Neuronal stem cell (in vitro differentiated cells): Measurements from ENCODE around the gene SYT14.

Experiments used
- DNase-seq: peaks from one replicate; pipeline ENCODE4 v3.0.0-alpha.2; 2013; ENCODE audit warnings: low spot score
- H2AFZ ChIP-seq: one replicate; pipeline ENCODE4 v1.6.1; 2013; ENCODE audit warnings: mild to moderate bottlenecking, low read length, inconsistent platforms
- H2AK5ac ChIP-seq: 2 replicates; pipeline ENCODE4 v1.6.1; 2013; ENCODE audit warnings: low read depth, mild to moderate bottlenecking, inconsistent platforms, low read length, moderate library complexity, mixed read lengths
- H2BK120ac ChIP-seq: 2 replicates; pipeline ENCODE4 v1.6.1; 2013; ENCODE audit warnings: low read depth, mild to moderate bottlenecking, inconsistent platforms, low read length, moderate library complexity, mixed read lengths
- H2BK12ac ChIP-seq: one replicate; pipeline ENCODE4 v1.6.1; 2013; ENCODE audit warnings: low read length, inconsistent platforms
- H2BK15ac ChIP-seq: 2 replicates; pipeline ENCODE4 v1.6.1; 2013; ENCODE audit warnings: mild to moderate bottlenecking, low read length, inconsistent platforms, mixed read lengths
- H2BK5ac ChIP-seq: one replicate; pipeline ENCODE4 v1.6.1; 2013; ENCODE audit warnings: inconsistent platforms, mild to moderate bottlenecking, low read length, moderate library complexity
- H3K14ac ChIP-seq: one replicate; pipeline ENCODE4 v1.6.1; 2013; ENCODE audit warnings: low read length, inconsistent platforms
- H3K18ac ChIP-seq: 2 replicates; pipeline ENCODE4 v1.6.1; 2013; ENCODE audit warnings: low read length, inconsistent platforms
- H3K23ac ChIP-seq: 2 replicates; pipeline ENCODE4 v1.6.1; 2013; ENCODE audit warnings: low read depth, mild to moderate bottlenecking, mixed read lengths, low read length, inconsistent platforms; ENCODE audit not compliant: poor library complexity
- H3K27ac ChIP-seq: replicated peaks from 3 replicates; pipeline ENCODE4 v1.5.1; 2013; ENCODE audit warnings: low read length, inconsistent platforms
- H3K27me3 ChIP-seq, 3 experiments: 2 replicates each; pipeline ENCODE4 v1.6.1; 2013; ENCODE audit warnings: low read length in 3 of 3, mild to moderate bottlenecking in 2 of 3, inconsistent platforms in 1 of 3, low read depth in 1 of 3, mixed read lengths in 1 of 3, moderate library complexity in 1 of 3; ENCODE audit not compliant: control insufficient read depth in 3 of 3, insufficient read depth in 3 of 3
- H3K36me3 ChIP-seq, 2 donors: replicated peaks in 1 of 2; 2 replicates each; pipeline ENCODE4 v1.6.1; 2013; ENCODE audit warnings: low read length in 2 of 2; ENCODE audit not compliant: control insufficient read depth in 2 of 2, insufficient read depth in 2 of 2
- H3K4ac ChIP-seq: 2 replicates; pipeline ENCODE4 v1.6.1; 2013; ENCODE audit warnings: inconsistent platforms, mild to moderate bottlenecking, low read length, moderate library complexity
- H3K4me1 ChIP-seq, 2 donors: 1 replicate in 1 of 2; 2 replicates in 1 of 2; pipeline ENCODE4 v1.6.1; 2013; ENCODE audit warnings: low read length in 2 of 2, low read depth in 1 of 2; ENCODE audit not compliant: control insufficient read depth in 2 of 2, insufficient read depth in 1 of 2
- H3K4me2 ChIP-seq: one replicate; pipeline ENCODE4 v1.6.1; 2013; ENCODE audit warnings: mild to moderate bottlenecking, low read length, inconsistent platforms; ENCODE audit not compliant: insufficient read depth, poor library complexity, severe bottlenecking
- H3K4me3 ChIP-seq, 2 donors: 2 replicates each; pipeline ENCODE4 v1.5.1; 2013; ENCODE audit warnings: low read length in 2 of 2, mild to moderate bottlenecking in 2 of 2, inconsistent platforms in 1 of 2, moderate library complexity in 1 of 2
- H3K79me1 ChIP-seq: one replicate; pipeline ENCODE4 v1.6.1; 2013; ENCODE audit warnings: low read depth, mild to moderate bottlenecking, inconsistent platforms, low read length, moderate library complexity
- H3K9ac ChIP-seq: one replicate; pipeline ENCODE4 v1.6.1; 2013; ENCODE audit warnings: mild to moderate bottlenecking, low read depth, low read length, inconsistent platforms; ENCODE audit not compliant: poor library complexity
- H3K9me3 ChIP-seq, 2 donors: replicated peaks in 1 of 2; 2 replicates each; pipeline versions ENCODE3 to v1.6.1; 2013; ENCODE audit warnings: low read length in 2 of 2, mild to moderate bottlenecking in 2 of 2, inconsistent platforms in 1 of 2, low read depth in 1 of 2, mixed read lengths in 1 of 2, moderate library complexity in 1 of 2; ENCODE audit not compliant: control insufficient read depth in 2 of 2, insufficient read depth in 1 of 2
- H4K8ac ChIP-seq: one replicate; pipeline ENCODE4 v1.6.1; 2013; ENCODE audit warnings: low read depth, mild to moderate bottlenecking, inconsistent platforms, low read length, moderate library complexity
- H4K91ac ChIP-seq: one replicate; pipeline ENCODE4 v1.6.1; 2013; ENCODE audit warnings: low read length, low read depth, mild to moderate bottlenecking, inconsistent platforms; ENCODE audit not compliant: poor library complexity
- WGBS, 2 donors: extraction: QIAGEN DNeasy Blood & Tissue Kit; methylation state at CpG; one replicate each; pipeline ENCODE4 v1.1.7; 2013; ENCODE audit warnings: missing lambda C conversion rate in 2 of 2, mixed read lengths in 1 of 2; ENCODE audit not compliant: insufficient read length in 2 of 2, insufficient replicate concordance in 1 of 2; ENCODE audit errors: extremely low coverage in 2 of 2; 5-methylcytosine and 5-hydroxymethylcytosine counted together

The SYT14 gene

DNA sequence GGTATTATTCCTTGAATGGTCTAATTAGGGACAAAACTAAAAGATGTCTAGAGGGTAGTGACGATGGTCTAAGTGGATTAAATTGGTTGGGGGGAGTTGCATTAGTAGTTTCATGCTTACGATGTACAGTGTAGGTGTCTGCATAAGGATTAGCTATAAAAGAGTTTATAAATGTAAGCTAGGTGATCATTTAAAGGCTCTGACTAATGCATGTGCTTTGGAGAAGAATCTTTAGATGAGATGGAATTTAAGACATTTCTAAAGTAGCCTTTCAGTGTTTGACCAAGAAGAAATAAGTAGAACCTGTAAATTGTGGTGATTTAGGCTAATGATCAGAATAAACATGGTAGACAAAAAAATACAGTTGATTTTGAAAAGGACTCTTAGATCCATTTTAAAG, 7.4 kb downstream of the SYT14 start:
- Histone ChIP-seq H2AK5ac (no peak overlapping the region), H3K79me1 (no peaks in the 10 kb centered on the region)

DNA sequence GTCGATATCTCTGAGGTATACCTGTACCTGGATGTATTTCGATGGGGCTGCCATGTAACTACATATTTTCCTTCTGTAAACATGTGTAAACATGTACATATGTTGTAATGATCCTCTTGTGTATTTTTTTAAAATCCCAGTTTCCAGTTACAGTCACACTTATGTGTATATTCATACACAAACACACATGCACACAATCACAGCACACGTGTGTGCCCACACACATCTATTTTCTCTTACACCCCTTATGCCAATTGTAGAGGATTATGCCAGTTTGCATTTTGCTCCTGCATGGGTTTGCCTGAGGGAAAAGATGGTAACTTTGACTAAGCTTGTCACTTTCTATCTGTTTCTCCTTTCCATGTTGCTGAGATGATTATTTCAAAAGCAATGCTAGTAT, 10.1 kb downstream of the SYT14 start:
- Histone ChIP-seq H3K4me1 (no peaks in the 10 kb centered on the region), H2BK15ac (no peak overlapping the region), H3K23ac (no peak overlapping the region), H3K9ac (no peak overlapping the region), H3K4ac (no peak overlapping the region), H2BK5ac (no peak overlapping the region), H2BK120ac (no peak overlapping the region), H3K18ac (no peak overlapping the region), H3K4me3 (no peak overlapping the region), H4K91ac (no peak overlapping the region), H2AK5ac (no peak overlapping the region), H3K9me3 (no peaks in the 10 kb centered on the region), H4K8ac (no peak overlapping the region), H3K4me2 (no peak overlapping the region), H2AFZ (no peak overlapping the region), H3K36me3 (no peaks in the 10 kb centered on the region), H3K79me1 (no peaks in the 10 kb centered on the region), H2BK12ac (no peak overlapping the region), H3K14ac (no peak overlapping the region), H3K27ac (no peak overlapping the region), H3K27me3 (no peaks in the 10 kb centered on the region)
- DNase-seq, result no peak
- no CpG with 5 or more reads among the region's 3 CpGs for WGBS, 2 donors

More for the DNA sequence above, 7.4 kb downstream of the SYT14 start:
- Histone ChIP-seq H3K4ac (no peak overlapping the region), H4K91ac (no peak overlapping the region), H2AFZ (no peak overlapping the region), H3K4me2 (no peak overlapping the region), H2BK15ac (no peak overlapping the region), H3K23ac (no peak overlapping the region), H3K4me3 (no peak overlapping the region), H2BK120ac (no peak overlapping the region), H3K27me3 (no peaks in the 10 kb centered on the region), H3K9me3 (no peaks in the 10 kb centered on the region), H3K36me3 (no peaks in the 10 kb centered on the region), H3K4me1 (no peaks in the 10 kb centered on the region), H2BK12ac (no peak overlapping the region), H4K8ac (no peak overlapping the region), H2BK5ac (no peak overlapping the region), H3K18ac (no peak overlapping the region), H3K9ac (no peak overlapping the region), H3K14ac (no peak overlapping the region), H3K27ac (no peak overlapping the region)
- DNase-seq, result no peak
- no CpG with 5 or more reads among the region's 2 CpGs for WGBS, 2 donors

DNA sequence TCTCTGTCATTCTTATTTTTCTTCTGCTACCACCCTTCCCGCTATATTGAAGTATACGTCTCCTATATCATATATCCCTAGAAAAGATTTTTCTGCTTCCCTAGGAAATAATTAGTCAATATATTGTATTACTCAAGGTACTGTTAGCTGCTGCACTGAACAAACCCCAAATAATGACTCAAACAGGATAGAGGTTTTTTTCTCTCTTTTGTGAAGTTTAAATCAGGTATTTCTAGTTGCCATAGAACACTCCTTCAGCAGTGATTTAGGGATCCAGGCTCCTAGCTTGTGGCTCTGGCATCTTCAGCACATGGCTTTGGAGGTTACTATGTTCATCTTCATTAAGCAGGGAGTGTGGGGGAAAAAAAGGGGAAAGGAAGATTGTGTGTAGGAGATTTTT, 18.1 kb downstream of the SYT14 start:
- H3K9ac ChIP-seq, result no peak overlapping the region
- no peak overlapping the region for H2BK15ac ChIP-seq
- no peak overlapping the region for H2BK12ac ChIP-seq
- H2BK5ac ChIP-seq, result no peak overlapping the region
- H2AFZ ChIP-seq, result no peak overlapping the region
- no CpG with 5 or more reads among the region's 2 CpGs for WGBS, 2 donors
- no peak overlapping the region for H3K23ac ChIP-seq
- H3K4me2 ChIP-seq, result no peak overlapping the region
- H3K9me3 ChIP-seq, result no peaks in the 10 kb centered on the region
- H3K27me3 ChIP-seq, result no peaks in the 10 kb centered on the region
- no peaks in the 10 kb centered on the region for H3K79me1 ChIP-seq
- no peak overlapping the region for H4K8ac ChIP-seq
- H3K27ac ChIP-seq, result no peak overlapping the region
- H3K14ac ChIP-seq, result no peak overlapping the region
- H3K4ac ChIP-seq, result no peak overlapping the region
- no peak overlapping the region for H2AK5ac ChIP-seq
- no peak overlapping the region for H2BK120ac ChIP-seq
- H4K91ac ChIP-seq, result no peak overlapping the region
- H3K36me3 ChIP-seq, result no peaks in the 10 kb centered on the region
- no peaks in the 10 kb centered on the region for H3K4me1 ChIP-seq
- DNase-seq, result no peak
- H3K18ac ChIP-seq, result no peak overlapping the region
- H3K4me3 ChIP-seq, result no peak overlapping the region

DNA sequence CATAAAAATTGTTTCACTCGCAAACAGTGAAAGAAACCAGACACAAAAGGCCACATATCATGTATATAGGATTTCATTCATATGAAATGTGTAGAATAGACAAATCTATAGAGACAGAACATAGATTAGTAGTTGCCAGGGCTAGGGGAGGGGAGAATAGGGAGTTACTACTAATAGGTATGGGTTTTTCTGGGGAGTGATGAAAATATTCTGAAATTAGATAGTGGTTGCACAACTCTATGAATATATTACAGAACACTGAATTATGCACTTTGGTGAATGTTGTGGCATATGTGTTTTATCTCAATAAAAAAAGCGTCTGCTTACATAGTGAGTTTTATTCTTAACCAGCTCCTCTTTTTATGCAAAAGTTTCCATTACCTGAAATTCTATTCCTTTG, 21.6 kb downstream of the SYT14 start:
- no peak overlapping the region for H2AK5ac ChIP-seq
- no peak overlapping the region for H4K91ac ChIP-seq
- H3K4me1 ChIP-seq, result no peaks in the 10 kb centered on the region
- no peak overlapping the region for H3K4ac ChIP-seq
- H2BK12ac ChIP-seq, result no peak overlapping the region
- DNase-seq, result no peak
- no peaks in the 10 kb centered on the region for H3K36me3 ChIP-seq
- no peak overlapping the region for H3K9ac ChIP-seq
- H3K27me3 ChIP-seq, result no peaks in the 10 kb centered on the region
- H3K18ac ChIP-seq, result no peak overlapping the region
- no peak overlapping the region for H4K8ac ChIP-seq
- H3K27ac ChIP-seq, result no peak overlapping the region
- H2BK120ac ChIP-seq, result no peak overlapping the region
- no peaks in the 10 kb centered on the region for H3K79me1 ChIP-seq
- no peak overlapping the region for H2BK15ac ChIP-seq
- H3K4me3 ChIP-seq, result no peak overlapping the region
- no peak overlapping the region for H3K4me2 ChIP-seq
- no peak overlapping the region for H3K14ac ChIP-seq
- no peak overlapping the region for H3K23ac ChIP-seq
- no peaks in the 10 kb centered on the region for H3K9me3 ChIP-seq
- WGBS, 2 donors, result no CpG with 5 or more reads among the region's 2 CpGs
- H2AFZ ChIP-seq, result no peak overlapping the region
- no peak overlapping the region for H2BK5ac ChIP-seq
